HG02885 (cell line): ENCODE data around the gene HAGHL.

ENCODE experiments used
- ATAC-seq: cut with Tn5 transposase; IDR thresholded peaks from one replicate; pipeline ENCODE4 v1.9.1; 2021; ENCODE audit warnings: mild to moderate bottlenecking; ENCODE audit not compliant: unreplicated experiment, poor library complexity

The HAGHL gene

GRCh38 chr16:718389-718788 lies 8.5 kb upstream of the HAGHL start:
- no peak for ATAC-seq

GRCh38 chr16:718922-719321 lies 8.0 kb upstream of the HAGHL start:
- no peak for ATAC-seq

GRCh38 chr16:719815-720446 lies 7.0 kb upstream of the HAGHL start:
- ATAC-seq, result no peak

- ATAC-seq, result peak; percentile 15
Measured at GRCh38 chr16:720447-720989, 6.4 kb upstream of the HAGHL start.

- peak; percentile 71 for ATAC-seq
Measured at GRCh38 chr16:720990-721764, 5.7 kb upstream of the HAGHL start, which contains the start of gene ANTKMT. ANTKMT (plus strand) TSS chr16:721146; CDS start chr16:721275, 129 bp downstream.

GRCh38 chr16:721765-722540 lies 5.0 kb upstream of the HAGHL start:
- ATAC-seq, result no peak

GRCh38 chr16:722835-723633 lies 3.9 kb upstream of the HAGHL start:
- no peak for ATAC-seq

GRCh38 chr16:723695-724094 lies 3.2 kb upstream of the HAGHL start:
- no peak for ATAC-seq

- ATAC-seq, result no peak
Measured at GRCh38 chr16:724188-725040, 2.5 kb upstream of the HAGHL start.

GRCh38 chr16:725041-725376 lies 1.9 kb upstream of the HAGHL start:
- ATAC-seq, result no peak

- ATAC-seq, result no peak
Measured at GRCh38 chr16:725463-726187, 1.3 kb upstream of the HAGHL start.

GRCh38 chr16:726188-726437 lies 793 bp upstream of the HAGHL start:
- ATAC-seq, result no peak

- ATAC-seq, result peak; percentile 12
Measured at GRCh38 chr16:727291-727977, 528 bp downstream of the HAGHL start.

- peak; percentile 44 for ATAC-seq
Measured at GRCh38 chr16:728131-728889, 1.4 kb downstream of the HAGHL start.

- no peak for ATAC-seq
Measured at GRCh38 chr16:728890-729744, 2.2 kb downstream of the HAGHL start.

GRCh38 chr16:729768-730665 lies 3.1 kb downstream of the HAGHL start:
- ATAC-seq, result no peak
